Activated effector memory CD4-positive, alpha-beta T cell treated with Interleukin-2 at 50 U/mL for 16 hours (primary cell): Measurements from ENCODE around the gene IGIP.
"Not testable (repeated sequence)": the region's sequence is repeated elsewhere in the genome, so short reads cannot be mapped to it uniquely, and the experiment has no call there.

ENCODE experiments used
- DNase-seq: peaks from one replicate; pipeline ENCODE4 v3.0.0-alpha.2; 2020

Gene IGIP

DNA sequence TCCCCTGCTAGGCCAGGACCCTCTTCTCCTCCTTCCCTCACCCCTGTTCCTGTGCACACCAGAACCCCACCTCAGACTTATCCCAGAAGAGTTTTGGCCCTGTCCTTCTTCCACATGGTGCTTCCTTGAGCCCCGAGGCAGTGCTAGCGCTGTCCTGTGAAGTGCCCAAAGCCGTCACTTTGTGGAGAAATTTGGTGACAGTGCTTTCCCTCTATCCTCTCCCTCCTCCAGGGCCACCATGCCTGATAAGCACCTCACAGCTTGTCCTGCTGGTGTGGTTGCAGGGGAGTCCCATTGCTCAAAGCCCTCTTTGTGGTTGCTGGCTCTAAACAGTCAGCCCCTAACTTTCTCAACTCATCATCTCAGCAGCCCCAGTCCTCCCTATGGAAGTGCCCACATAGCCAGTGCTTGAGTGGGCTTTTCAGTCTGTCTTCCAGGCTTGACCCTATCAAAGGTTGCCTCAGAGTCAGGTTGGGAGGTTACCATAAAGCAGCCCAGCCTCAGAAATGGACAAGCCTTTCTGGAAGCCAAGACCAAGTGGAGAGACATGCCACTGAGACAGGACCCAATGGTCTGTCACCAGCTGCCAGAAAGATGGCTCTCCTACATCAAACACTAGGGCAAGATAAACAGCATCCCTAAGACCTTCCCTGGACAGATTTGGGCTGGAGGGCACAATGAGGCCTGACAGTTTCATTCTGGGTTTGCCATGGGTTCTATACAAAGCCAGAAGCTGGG lies 18.0 kb downstream of the IGIP start:
- no peak for DNase-seq

GRCh38 chr5:140145256-140145655 lies 19.5 kb downstream of the IGIP start:
- no peak for DNase-seq

DNA sequence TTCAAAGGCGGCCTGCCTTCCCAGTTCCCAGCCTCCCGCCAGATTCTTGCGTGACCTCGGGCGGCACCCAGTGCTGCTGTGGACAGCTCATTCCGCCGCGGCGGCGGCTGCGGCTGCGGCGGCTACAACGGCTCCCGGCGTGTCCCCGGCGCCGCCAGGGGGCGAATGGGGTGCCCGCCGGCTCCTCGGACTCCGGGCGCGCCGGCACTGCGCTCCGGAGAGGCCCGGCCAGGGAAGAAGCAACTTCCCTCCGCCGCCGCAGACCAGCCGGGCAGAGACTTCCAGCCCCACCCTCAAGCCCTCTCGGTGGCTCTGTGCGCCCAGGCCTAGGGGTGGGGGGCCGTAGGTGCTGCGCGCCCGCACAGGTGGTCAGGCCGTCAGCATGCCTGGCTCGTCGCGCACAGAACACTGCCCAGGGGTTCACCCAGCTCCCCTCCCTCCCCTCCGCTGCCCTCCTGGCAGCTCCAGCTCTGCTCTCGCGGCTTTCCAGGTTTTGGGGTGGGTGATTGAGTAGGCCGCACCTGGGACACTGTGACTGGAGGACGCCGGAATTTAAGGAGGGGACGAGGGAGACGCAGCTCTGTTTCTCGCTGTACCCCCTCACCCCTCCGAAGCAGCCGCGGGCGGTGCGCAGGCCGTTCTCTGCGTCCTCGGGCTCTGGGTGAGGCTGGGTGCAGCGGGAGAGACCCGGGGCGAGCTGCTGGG lies 20.2 kb downstream of the IGIP start:
- peak; percentile 41 for DNase-seq

GRCh38 chr5:140146523-140146842 lies 20.7 kb downstream of the IGIP start:
- DNase-seq: no peak

GRCh38 chr5:140147460-140147859 lies 21.7 kb downstream of the IGIP start:
- DNase-seq: no peak

DNA sequence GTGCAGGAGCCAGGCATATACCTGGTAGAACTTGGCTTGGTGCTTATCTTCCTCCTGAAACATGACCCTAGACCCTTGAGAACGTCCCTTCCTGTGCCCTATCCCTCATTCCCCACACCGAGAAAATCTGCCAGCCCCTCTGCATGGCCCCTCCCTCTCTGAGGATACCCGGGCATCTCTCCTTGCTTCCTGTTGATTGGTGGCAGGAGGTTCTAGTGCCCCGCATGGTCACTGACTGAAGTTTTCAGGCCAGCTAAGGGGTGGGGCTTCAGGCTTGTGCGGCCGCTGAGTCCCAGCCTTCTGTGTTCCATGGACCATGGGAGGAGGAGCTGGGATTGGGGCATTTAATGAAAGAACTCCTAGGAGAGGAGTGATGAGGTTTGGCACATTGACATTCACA lies 22.8 kb downstream of the IGIP start:
- DNase-seq: no peak

DNA sequence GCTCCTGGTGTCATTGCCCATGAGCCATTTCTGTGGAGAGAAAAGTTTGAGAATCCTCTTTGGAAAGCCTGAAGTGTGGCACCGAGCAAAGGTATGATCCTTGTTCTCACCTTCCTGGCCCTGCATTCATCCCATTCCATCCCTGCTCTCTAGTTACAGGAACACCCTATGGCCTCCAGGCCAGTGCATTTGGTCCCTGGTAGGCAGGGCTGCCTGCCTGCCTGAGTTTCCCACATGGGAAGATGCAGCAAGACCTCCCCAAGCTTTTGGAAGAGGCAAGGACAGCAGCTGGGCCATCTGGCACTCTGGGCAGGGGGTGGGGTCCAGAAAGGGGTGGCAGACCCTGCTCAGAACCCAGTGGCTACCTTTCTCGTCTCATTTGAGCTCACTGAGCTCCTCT lies 24.5 kb downstream of the IGIP start:
- no peak for DNase-seq

DNA sequence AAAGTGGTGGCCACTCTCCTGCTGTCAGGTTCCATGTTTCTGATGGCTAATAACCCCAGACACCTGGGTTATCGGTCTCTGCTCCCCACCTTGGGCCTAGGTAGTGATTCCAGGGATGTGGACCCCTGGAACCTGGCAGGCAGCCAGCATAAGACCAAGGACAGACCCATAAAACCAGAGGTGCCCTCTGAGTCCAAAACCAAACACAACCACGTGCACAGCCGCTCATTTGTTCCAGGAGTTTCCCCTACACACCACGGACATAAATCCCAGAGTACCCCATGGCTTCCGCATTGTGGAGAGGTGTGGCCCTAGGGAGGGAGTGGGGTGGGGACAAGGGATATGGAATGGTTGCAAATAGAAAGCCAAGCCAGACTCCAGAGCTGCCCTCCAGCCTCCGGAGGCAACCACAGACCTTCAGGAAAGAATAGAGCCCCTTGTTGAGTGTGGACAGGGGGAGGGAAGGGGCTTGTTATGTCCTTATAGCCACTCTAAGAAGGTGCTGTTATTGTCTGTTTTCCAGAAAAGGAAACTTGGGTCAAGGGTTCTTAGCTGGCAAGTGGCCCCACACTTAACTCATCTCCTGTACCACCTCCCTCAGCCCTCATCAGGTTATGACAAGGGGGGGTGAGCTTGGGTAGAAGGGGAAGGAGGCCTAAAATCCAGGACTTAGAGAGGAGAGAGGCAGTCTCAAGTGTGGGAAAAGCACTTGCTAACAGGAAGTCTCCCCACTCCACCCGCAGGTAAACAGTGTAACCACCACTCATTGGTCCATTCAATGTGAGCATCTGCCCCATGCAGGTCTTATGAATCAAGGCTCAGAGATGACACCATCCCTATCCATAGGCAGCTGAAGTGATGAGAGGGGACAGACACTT lies 25.6 kb downstream of the IGIP start:
- no peak for DNase-seq

GRCh38 chr5:140152022-140152999 lies 26.6 kb downstream of the IGIP start:
- no peak for DNase-seq

GRCh38 chr5:140153255-140153654 lies 27.5 kb downstream of the IGIP start:
- DNase-seq: no peak

- DNase-seq: no peak
These were observed 28.2 kb downstream of the IGIP start for GRCh38 chr5:140153905-140154304.

GRCh38 chr5:140154710-140155381 lies 29.1 kb downstream of the IGIP start:
- not testable (repeated sequence) for DNase-seq

DNA sequence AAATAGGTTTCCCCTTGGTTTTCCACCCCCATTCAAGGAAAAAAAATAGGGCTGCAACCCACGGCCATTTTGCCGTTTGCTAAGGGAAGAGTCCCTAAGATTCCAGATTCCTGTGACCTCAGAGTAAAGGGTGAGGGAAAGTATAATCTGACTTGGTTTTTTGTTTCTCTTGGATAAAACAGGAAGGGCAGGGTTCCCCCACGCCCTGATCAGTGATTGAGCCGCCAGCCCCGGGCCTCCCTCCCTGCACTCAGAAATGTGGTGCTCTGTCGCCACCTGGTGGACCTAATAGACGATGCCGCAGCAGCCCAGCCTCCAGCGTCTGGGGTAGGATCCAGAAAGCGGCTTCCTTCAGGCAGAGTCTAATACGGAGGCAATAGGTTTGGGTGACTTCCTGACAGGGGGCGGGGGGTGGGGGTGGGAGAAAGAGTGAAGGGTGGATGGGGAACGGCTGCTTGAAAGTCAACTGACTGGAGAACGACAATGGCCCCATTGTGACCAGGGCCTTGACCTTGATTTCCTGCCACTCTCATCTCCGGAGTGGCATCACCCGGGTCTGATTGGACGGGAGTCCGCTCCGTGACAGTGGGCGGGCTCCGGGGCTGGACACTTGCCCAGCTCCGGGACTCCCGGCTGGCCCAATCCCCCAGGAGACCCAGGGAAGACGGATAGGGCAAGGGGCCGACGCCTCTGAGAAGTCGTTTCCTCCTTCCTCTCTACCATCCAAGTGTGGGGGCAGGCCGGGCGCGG lies 31.5 kb downstream of the IGIP start:
- DNase-seq: peak; percentile 75

- no peak for DNase-seq
These were observed 33.5 kb downstream of the IGIP start for GRCh38 chr5:140159014-140159927.

- no peak for DNase-seq
These were observed 36.5 kb downstream of the IGIP start for GRCh38 chr5:140162275-140162674.

DNA sequence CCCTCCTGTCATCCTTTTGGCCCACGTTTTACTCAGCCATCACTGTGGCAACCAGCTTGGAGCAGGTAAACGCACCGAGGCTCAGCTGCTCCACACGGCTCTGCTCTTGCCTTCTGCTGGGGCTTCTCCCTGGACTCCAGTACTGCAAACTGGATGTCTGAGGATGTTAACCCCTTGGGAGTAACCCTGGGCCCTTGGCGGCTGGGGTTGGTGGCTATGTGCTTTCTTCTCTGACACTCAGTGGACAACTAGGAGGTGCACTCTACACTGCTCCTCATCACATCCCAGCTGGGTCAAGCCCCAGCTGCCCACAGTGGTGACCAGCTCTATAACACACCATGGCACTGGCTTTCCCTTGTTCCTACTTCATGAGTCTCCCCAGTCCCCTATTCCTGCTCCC lies 37.0 kb downstream of the IGIP start:
- DNase-seq: no peak

GRCh38 chr5:140165101-140165922 lies 39.6 kb downstream of the IGIP start:
- no peak for DNase-seq

DNA sequence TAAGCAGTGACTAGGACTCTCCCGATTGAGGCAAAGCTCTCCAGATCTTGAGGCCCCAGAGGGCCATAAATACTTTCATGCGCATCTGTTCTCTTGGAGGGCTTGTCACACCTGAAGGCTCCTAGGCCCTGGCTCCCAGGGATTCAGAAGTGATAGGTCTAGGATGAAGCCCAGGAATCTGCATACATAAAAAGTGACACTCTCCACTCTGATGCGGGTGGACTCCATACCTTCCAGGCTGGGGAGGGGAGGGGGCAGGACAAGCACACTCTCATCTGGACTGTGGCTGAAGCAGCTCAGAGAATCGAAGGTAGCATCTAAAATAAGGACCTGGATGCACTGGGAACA lies 40.2 kb downstream of the IGIP start:
- no peak for DNase-seq

- no peak for DNase-seq
These were observed 41.2 kb downstream of the IGIP start for GRCh38 chr5:140166911-140167310.
